Astrocyte of the spinal cord (primary cell): ENCODE results near the gene DOCK10.

Experiments
- DNase-seq: peaks from one replicate; pipeline ENCODE4 v3.0.0; 2011; ENCODE audit warnings: low read depth, low spot score
- H3K4me3 ChIP-seq: 2 replicates; pipeline ENCODE4 v1.5.1; 2011; ENCODE audit warnings: low read depth, mild to moderate bottlenecking, low read length, moderate library complexity
- CTCF ChIP-seq: IDR thresholded peaks from 2 replicates; pipeline ENCODE4 v1.5.1; 2012; ENCODE audit warnings: low read depth, mild to moderate bottlenecking, low read length, inconsistent platforms
- in situ Hi-C: cut with HindIII; loops from 2 replicates; pipeline ENCODE4 v1.10.0; 2017; ENCODE audit warnings: low sequenced_read_pairs

Gene DOCK10

GRCh38 chr2:225076125-225076524, 33.9 kb upstream of the DOCK10 start:
- no peak for TF ChIP-seq CTCF
- H3K4me3 ChIP-seq = no peak overlapping the region
- DNase-seq = no peak
- in situ Hi-C loops = no loop called here

GRCh38 chr2:225074919-225075681, 32.8 kb upstream of the DOCK10 start:
- H3K4me3 ChIP-seq = no peak overlapping the region
- in situ Hi-C loops = no loop called here
- DNase-seq = no peak
- no peak for TF ChIP-seq CTCF

GRCh38 chr2:225074366-225074765, 32.1 kb upstream of the DOCK10 start:
- no peak for TF ChIP-seq CTCF
- in situ Hi-C loops = no loop called here
- no peak overlapping the region for H3K4me3 ChIP-seq
- DNase-seq = peak; percentile 55

DNA sequence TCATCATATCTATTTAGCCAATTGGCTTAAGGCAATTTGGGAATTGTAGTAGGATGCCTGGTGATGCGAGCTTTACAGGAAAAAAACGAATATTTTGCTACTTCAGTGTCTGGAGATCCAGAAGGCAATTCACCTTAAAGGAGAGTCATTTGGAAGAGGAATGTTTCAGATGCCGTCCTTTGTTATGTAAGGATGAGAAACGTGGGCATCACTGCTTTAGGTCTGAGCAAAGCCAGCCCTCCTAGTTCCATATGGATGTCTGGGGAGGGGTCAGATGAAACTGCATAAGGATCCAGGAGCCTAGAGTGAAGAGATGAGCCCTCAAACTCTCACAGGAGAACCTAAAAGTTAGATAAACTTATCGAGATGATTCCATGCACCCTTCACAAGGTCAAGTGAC, 30.9 kb upstream of the DOCK10 start:
- in situ Hi-C loops = no loop called here
- no peak overlapping the region for H3K4me3 ChIP-seq
- no peak for TF ChIP-seq CTCF
- no peak for DNase-seq

DNA sequence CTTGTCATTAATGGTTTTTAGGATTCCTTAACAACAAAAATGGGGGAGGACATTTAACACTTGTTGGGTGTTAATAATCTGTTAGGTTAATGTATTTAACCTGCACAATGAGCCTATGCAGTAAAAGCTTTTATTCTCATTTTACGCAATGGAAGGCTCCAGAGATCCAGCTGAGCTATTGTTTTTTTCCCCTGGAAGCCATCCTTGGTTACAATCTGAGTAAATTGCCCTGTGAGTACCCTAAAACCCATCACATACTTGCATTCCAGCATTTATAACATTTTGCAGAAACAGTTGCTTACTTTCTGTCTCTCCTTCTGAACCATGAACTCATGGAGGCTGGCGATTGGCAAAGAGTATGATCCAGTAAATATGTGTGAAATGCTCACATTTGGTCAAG, 30.2 kb upstream of the DOCK10 start:
- DNase-seq = no peak
- no peak overlapping the region for H3K4me3 ChIP-seq
- in situ Hi-C loops = no loop called here
- TF ChIP-seq CTCF = no peak

DNA sequence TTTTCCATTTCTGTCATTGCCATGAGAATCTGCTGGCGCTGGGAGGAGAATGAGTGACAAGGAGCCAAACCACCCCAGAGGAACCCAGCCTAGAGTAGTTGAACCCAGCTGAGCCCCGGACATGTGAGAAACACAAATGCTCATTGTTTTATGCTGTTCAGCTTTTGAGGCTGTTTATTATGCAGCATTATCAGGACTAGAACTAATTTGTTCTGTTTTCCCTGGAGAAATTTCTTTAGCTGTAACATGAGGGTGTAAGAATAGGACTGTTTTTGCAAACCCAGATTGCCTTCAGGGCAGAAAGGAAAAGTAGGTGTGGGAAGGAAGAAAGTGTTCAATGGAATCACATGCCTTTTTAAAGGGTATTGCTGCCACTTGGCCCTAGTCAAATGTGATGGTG, 28.5 kb upstream of the DOCK10 start:
- in situ Hi-C loops = no loop called here
- no peak for TF ChIP-seq CTCF
- H3K4me3 ChIP-seq = no peak overlapping the region
- DNase-seq = no peak
